AG04449 (cell line): ENCODE results near the gene FTHL17.

Experiments
- CTCF ChIA-PET: fragments of 350-600 bp; formaldehyde crosslinking; extraction: SDS; loops from one replicate; lab custom pipeline; 2021; ENCODE audit warnings: antibody characterized with exemption; lab: Yijun Ruan, JAX
- POLR2A ChIA-PET: fragments of 400-600, 350-600 bp; formaldehyde crosslinking; extraction: SDS; loops from one replicate; lab custom pipeline; 2020; ENCODE audit warnings: antibody characterized with exemption, inconsistent platforms; lab: Yijun Ruan, JAX
- DNase-seq: peaks from one replicate; pipeline ENCODE4 v3.0.0-alpha.2; 2010; ENCODE audit warnings: low read depth, low spot score
- H3K4me3 ChIP-seq: 2 replicates; pipeline ENCODE4 v1.5.1; 2011; ENCODE audit warnings: low read depth, mild to moderate bottlenecking, control low read depth, low read length
- CTCF ChIP-seq: IDR thresholded peaks from one replicate; pipeline ENCODE4 v1.5.1; 2011; ENCODE audit warnings: mild to moderate bottlenecking, moderate library complexity, low read length, control low read depth, inconsistent platforms; ENCODE audit not compliant: insufficient read depth; ENCODE audit errors: missing control alignments

Gene FTHL17

GRCh38 chrX:31071725-31072124 is at the start of gene FTHL17:
Gene FTHL17 (minus strand): TSS chrX:31072041. CDS start chrX:31071953, 88 bp downstream.
- ChIA-PET CTCF (no interaction called here), POLR2A (no interaction called here)
- H3K4me3 ChIP-seq, result no peak within 1 kb of the TSS
- TF ChIP-seq CTCF, result no peak
- DNase-seq, result no peak

GRCh38 chrX:31117266-31117665 is 45.4 kb upstream of the FTHL17 start:
- CTCF ChIA-PET, result no interaction called here
- POLR2A ChIA-PET, result no interaction called here
- DNase-seq, result no peak
- H3K4me3 ChIP-seq, result no peak overlapping the region
- TF ChIP-seq CTCF, result no peak

- no peak for DNase-seq
- CTCF ChIA-PET, result no interaction called here
- TF ChIP-seq CTCF, result no peak
- H3K4me3 ChIP-seq, result no peak overlapping the region
- POLR2A ChIA-PET, result no interaction called here
Measured at GRCh38 chrX:31115398-31115797, 43.6 kb upstream of the FTHL17 start.

DNA sequence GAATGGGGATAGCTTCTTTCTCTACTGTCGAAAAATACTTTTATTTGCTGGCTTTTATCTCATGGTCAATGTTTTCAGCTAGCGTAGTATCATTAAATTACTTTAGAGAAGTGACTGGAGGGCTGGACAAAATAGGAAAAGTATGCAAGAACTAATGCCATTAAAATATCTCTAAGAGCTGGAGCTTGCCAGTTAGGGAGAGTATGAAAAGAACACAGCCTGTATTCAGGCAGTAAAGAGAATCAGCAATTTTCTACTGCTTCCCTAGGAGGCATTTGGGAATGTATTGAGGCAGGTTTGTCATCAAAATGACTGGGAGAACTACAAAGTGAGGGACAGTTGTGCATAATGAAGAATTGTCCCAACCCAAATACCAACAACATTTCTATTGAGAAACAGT is 43.0 kb upstream of the FTHL17 start:
- no peak for DNase-seq
- ChIA-PET POLR2A (no interaction called here), CTCF (no interaction called here)
- no peak overlapping the region for H3K4me3 ChIP-seq
- no peak for TF ChIP-seq CTCF

DNA sequence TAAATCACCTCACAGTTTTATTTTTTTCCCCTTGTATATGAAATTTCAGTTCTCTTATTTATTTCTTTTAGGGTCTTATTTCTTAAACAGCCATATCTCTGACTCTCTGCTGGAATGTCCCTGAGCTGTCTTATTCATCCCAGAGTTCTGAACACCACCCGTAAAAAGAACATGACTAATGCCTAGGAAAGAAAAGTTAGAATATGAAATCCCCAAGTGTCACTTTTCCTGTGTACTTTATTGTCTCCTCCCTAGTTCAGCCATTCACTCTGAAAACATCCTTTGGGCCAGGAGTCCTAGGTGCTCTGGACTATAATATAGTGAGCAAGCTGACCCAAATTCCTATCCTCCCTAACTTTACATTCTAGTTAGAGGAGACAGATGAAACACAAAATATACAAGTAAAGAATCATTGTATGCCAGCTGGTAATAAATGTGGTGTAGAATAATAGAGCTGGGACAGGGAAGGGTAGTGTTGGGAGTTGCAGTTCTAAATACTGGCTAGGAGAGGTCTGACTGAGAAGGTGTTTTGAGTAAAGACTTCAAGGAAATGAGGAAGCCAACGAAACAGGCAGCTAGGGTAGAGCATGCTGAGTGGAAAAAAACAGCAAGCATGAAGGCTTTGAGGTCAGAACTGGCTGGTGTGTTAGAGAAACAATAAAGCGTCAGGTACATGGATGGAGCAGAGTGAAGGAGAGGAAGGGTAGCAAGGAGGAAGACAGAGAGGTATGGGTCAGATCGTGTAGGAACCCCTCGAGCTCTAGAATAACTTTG is 40.6 kb upstream of the FTHL17 start:
- no peak for TF ChIP-seq CTCF
- H3K4me3 ChIP-seq, result no peak overlapping the region
- ChIA-PET CTCF (no interaction called here), POLR2A (no interaction called here)
- no peak for DNase-seq

DNA sequence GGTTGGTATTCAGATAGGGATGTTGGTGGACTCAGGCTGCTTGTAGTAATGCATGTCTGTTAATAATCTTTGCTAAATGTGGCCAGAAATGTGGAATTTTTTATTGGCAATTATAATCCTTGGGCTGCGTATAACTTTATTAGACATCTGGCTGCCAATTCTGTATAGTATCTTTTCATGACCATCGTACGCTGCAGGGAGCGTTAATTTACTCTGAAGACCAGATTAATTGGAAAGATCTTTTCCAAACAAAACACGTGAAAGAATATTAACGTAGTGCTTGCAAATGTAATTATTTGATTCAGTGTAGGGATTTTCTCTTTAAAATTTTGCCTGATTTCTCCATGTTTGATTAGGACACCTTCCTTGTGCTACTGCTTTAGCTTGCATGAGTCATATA is 38.8 kb upstream of the FTHL17 start:
- no peak overlapping the region for H3K4me3 ChIP-seq
- ChIA-PET POLR2A (no interaction called here), CTCF (no interaction called here)
- TF ChIP-seq CTCF, result no peak
- DNase-seq, result no peak
